Brain microvascular endothelial cell (primary cell): ENCODE results near the gene H2AZ2.
"Not testable (repeated sequence)": the region's sequence is repeated elsewhere in the genome, so short reads cannot be mapped to it uniquely, and the experiment has no call there.

Source experiments
- DNase-seq: peaks from one replicate; pipeline ENCODE4 v3.0.0-alpha.2; 2020
- H3K27ac ChIP-seq: fragments of 250-450 bp; sonication (Bioruptor Pico); 2 replicates; pipeline ENCODE4 v1.5.1; 2020; ENCODE audit warnings: mild to moderate bottlenecking, moderate library complexity
- H3K27me3 ChIP-seq: fragments of 250-450 bp; sonication (Bioruptor Pico); replicated peaks from 2 replicates; pipeline ENCODE4 v1.5.1; 2020; ENCODE audit warnings: mild to moderate bottlenecking
- H3K36me3 ChIP-seq: fragments of 250-450 bp; sonication (Bioruptor Pico); replicated peaks from 2 replicates; pipeline ENCODE4 v1.5.1; 2020; ENCODE audit warnings: mild to moderate bottlenecking
- H3K4me3 ChIP-seq: 2 replicates; pipeline ENCODE4 v1.5.1; 2011; ENCODE audit warnings: low read depth, mild to moderate bottlenecking, control low read depth, low read length, moderate library complexity
- in situ Hi-C: cut with HindIII; loops from 2 replicates; pipeline ENCODE4 v1.10.0; 2017; ENCODE audit warnings: low sequenced_read_pairs, low pct_ligation_motif_present
- TF ChIP-seq, protein P1 (sequence below): IDR thresholded peaks from 2 replicates; pipeline ENCODE4 v1.5.1; 2011; ENCODE audit warnings: low read depth, mild to moderate bottlenecking, moderate library complexity, low read length, control low read depth, inconsistent platforms; ENCODE audit errors: missing control alignments

Gene H2AZ2

DNA sequence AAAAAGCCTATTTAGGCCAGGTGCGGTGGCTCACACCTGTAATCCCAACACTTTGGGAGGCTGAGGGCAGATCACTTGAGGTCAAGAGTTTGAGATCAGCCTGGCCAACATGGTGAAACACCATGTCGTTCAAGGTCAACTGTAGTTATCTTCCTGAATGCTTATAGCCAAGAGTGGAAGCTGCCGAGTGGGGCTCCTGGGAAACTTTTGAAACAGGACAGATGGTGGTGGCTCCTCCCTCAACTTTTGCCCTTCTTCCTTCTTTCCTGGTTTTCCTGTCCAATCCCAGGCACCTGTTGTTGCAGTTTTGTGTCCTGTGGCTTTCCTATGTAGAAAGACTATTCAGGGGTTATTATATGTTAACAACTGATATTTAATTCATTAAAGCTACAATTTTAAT is 60.1 kb downstream of the H2AZ2 start:
- in situ Hi-C loops, result no loop called here
- Histone ChIP-seq H3K27me3 (no peaks in the 10 kb centered on the region), H3K27ac (no peak overlapping the region), H3K4me3 (no peak overlapping the region), H3K36me3 (no peaks in the 10 kb centered on the region)
- DNase-seq, result no peak
- TF ChIP-seq, protein P1, sequence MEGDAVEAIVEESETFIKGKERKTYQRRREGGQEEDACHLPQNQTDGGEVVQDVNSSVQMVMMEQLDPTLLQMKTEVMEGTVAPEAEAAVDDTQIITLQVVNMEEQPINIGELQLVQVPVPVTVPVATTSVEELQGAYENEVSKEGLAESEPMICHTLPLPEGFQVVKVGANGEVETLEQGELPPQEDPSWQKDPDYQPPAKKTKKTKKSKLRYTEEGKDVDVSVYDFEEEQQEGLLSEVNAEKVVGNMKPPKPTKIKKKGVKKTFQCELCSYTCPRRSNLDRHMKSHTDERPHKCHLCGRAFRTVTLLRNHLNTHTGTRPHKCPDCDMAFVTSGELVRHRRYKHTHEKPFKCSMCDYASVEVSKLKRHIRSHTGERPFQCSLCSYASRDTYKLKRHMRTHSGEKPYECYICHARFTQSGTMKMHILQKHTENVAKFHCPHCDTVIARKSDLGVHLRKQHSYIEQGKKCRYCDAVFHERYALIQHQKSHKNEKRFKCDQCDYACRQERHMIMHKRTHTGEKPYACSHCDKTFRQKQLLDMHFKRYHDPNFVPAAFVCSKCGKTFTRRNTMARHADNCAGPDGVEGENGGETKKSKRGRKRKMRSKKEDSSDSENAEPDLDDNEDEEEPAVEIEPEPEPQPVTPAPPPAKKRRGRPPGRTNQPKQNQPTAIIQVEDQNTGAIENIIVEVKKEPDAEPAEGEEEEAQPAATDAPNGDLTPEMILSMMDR, result no peak

GRCh38 chr7:44787041-44787440 is 60.8 kb downstream of the H2AZ2 start:
- no peak overlapping the region for H3K27ac ChIP-seq
- in situ Hi-C loops, result no loop called here
- no peaks in the 10 kb centered on the region for H3K27me3 ChIP-seq
- TF ChIP-seq, protein P1, result no peak
- H3K36me3 ChIP-seq, result no peaks in the 10 kb centered on the region
- no peak for DNase-seq
- H3K4me3 ChIP-seq, result no peak overlapping the region

GRCh38 chr7:44785218-44785617 is 62.7 kb downstream of the H2AZ2 start:
- in situ Hi-C loops, H3K27ac ChIP-seq, H3K4me3 ChIP-seq: not testable (repeated sequence)

DNA sequence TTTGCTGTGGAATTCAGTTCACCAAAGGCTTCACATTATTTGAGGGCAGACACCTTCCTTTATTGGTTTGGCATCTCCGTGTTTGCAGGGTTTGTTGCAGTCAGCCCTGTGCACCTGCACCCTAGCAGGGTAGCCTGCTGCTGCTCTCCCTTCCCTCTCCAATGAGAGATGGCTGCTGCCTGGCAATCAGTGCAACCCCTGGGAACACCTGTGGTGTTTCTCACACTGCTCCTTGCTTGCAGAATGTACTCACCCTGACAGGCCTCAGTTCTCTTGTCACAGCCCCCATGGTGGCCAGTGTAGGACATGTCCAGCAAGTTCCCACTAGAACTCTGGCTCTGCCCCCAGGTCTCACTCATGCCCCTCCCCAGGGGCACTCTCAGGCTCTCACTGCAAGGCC is 63.5 kb downstream of the H2AZ2 start:
- TF ChIP-seq, protein P1, result no peak
- Histone ChIP-seq H3K27me3 (no peaks in the 10 kb centered on the region), H3K36me3 (no peaks in the 10 kb centered on the region), H3K4me3 (no peak overlapping the region), H3K27ac (no peak overlapping the region)
- in situ Hi-C loops, result no loop called here
- no peak for DNase-seq

More at GRCh38 chr7:44785218-44785617, 62.7 kb downstream of the H2AZ2 start:
- not testable (repeated sequence) for H3K36me3 ChIP-seq, H3K27me3 ChIP-seq, DNase-seq

- no peaks in the 10 kb centered on the region for H3K36me3 ChIP-seq
- H3K27me3 ChIP-seq, result no peaks in the 10 kb centered on the region
- no peak overlapping the region for H3K4me3 ChIP-seq
- DNase-seq, result no peak
- H3K27ac ChIP-seq, result no peak overlapping the region
- in situ Hi-C loops, result no loop called here
- TF ChIP-seq, protein P1, result no peak
Measured at GRCh38 chr7:44783407-44783806, 64.5 kb downstream of the H2AZ2 start.

GRCh38 chr7:44782460-44782859 is 65.4 kb downstream of the H2AZ2 start:
- no peaks in the 10 kb centered on the region for H3K27me3 ChIP-seq
- H3K4me3 ChIP-seq, result no peak overlapping the region
- TF ChIP-seq, protein P1, result no peak
- no peak overlapping the region for H3K27ac ChIP-seq
- in situ Hi-C loops, result no loop called here
- no peak for DNase-seq
- H3K36me3 ChIP-seq, result no peaks in the 10 kb centered on the region
